ENCODE data around the gene ARHGAP6.

ARHGAP6 gene

GRCh38 chrX:11351375-11352295 lies 314.1 kb downstream of the ARHGAP6 start:
- DNase-seq, result peak in 1 of 3 donors; percentile 31
- no peaks in the 10 kb centered on the region for H3K36me3 ChIP-seq (ENCODE audit: control insufficient read depth in 4 of 4, insufficient read depth in 4 of 4, low read length in 3 of 4)
- ChIA-PET POLR2A (no interaction called here), CTCF (no interaction called here)
- WGBS (ENCODE audit: insufficient coverage), result 74% methylated on average over 4 of the region's 11 CpGs
- no peaks in the 10 kb centered on the region for H3K27me3 ChIP-seq (replicated peaks in 2 of 5; ENCODE audit: control insufficient read depth in 4 of 5, insufficient read depth in 5 of 5, low read length in 4 of 5)
- no peak overlapping the region for H3K4me3 ChIP-seq (ENCODE audit: control insufficient read depth in 1 of 7, extremely low read depth in 1 of 7, insufficient read depth in 4 of 7, low read depth in 2 of 7, low read length in 6 of 7)
- no peaks in the 10 kb centered on the region for H3K9me3 ChIP-seq (ENCODE audit: control extremely low read depth in 1 of 5, control insufficient read depth in 4 of 5, insufficient read depth in 2 of 5, low read depth in 1 of 5, low read length in 4 of 5)
- peak overlapping the region in 1 of 2 experiments; percentile 3 for H3K27ac ChIP-seq (ENCODE audit: insufficient read depth in 1 of 2, low read depth in 1 of 2, low read length in 2 of 2, poor library complexity in 1 of 2, severe bottlenecking in 2 of 2)
- H3K4me1 ChIP-seq (ENCODE audit: control extremely low read depth in 1 of 4, control insufficient read depth in 4 of 4, insufficient read depth in 4 of 4, low read length in 3 of 4), result peaks cover 0 to 4% (median 1%) of the 10 kb centered on the region in 4 experiments

GRCh38 chrX:11349661-11350337 lies 315.9 kb downstream of the ARHGAP6 start:
- Histone ChIP-seq H3K36me3 (ENCODE audit: control insufficient read depth in 4 of 4, insufficient read depth in 4 of 4, low read length in 3 of 4) (no peaks in the 10 kb centered on the region), H3K4me3 (ENCODE audit: control insufficient read depth in 1 of 7, extremely low read depth in 1 of 7, insufficient read depth in 4 of 7, low read depth in 2 of 7, low read length in 6 of 7) (no peak overlapping the region), H3K4me1 (ENCODE audit: control extremely low read depth in 1 of 4, control insufficient read depth in 4 of 4, insufficient read depth in 4 of 4, low read length in 3 of 4) (peaks cover 0 to 4% (median 1%) of the 10 kb centered on the region in 4 experiments), H3K9me3 (ENCODE audit: control extremely low read depth in 1 of 5, control insufficient read depth in 4 of 5, insufficient read depth in 2 of 5, low read depth in 1 of 5, low read length in 4 of 5) (no peaks in the 10 kb centered on the region), H3K27me3 (replicated peaks in 2 of 5; ENCODE audit: control insufficient read depth in 4 of 5, insufficient read depth in 5 of 5, low read length in 4 of 5) (no peaks in the 10 kb centered on the region), H3K27ac (ENCODE audit: insufficient read depth in 1 of 2, low read depth in 1 of 2, low read length in 2 of 2, poor library complexity in 1 of 2, severe bottlenecking in 2 of 2) (peak overlapping the region in 1 of 2 experiments; percentile 40)
- CTCF ChIA-PET, result no interaction called here
- WGBS (ENCODE audit: insufficient coverage), result no CpG with 5 or more reads among the region's 2 CpGs
- DNase-seq, result no peak
- POLR2A ChIA-PET, result no interaction called here

GRCh38 chrX:11349020-11349419 lies 316.7 kb downstream of the ARHGAP6 start:
- no CpG with 5 or more reads among the region's 1 CpG for WGBS (ENCODE audit: insufficient coverage)
- H3K4me3 ChIP-seq (ENCODE audit: control insufficient read depth in 1 of 7, extremely low read depth in 1 of 7, insufficient read depth in 4 of 7, low read depth in 2 of 7, low read length in 6 of 7), result no peak overlapping the region
- ChIA-PET POLR2A (no interaction called here), CTCF (no interaction called here)
- H3K36me3 ChIP-seq (ENCODE audit: control insufficient read depth in 4 of 4, insufficient read depth in 4 of 4, low read length in 3 of 4), result no peaks in the 10 kb centered on the region
- H3K4me1 ChIP-seq (ENCODE audit: control extremely low read depth in 1 of 4, control insufficient read depth in 4 of 4, insufficient read depth in 4 of 4, low read length in 3 of 4), result peaks cover 0 to 4% (median 1%) of the 10 kb centered on the region in 4 experiments
- no peaks in the 10 kb centered on the region for H3K9me3 ChIP-seq (ENCODE audit: control extremely low read depth in 1 of 5, control insufficient read depth in 4 of 5, insufficient read depth in 2 of 5, low read depth in 1 of 5, low read length in 4 of 5)
- H3K27ac ChIP-seq (ENCODE audit: insufficient read depth in 1 of 2, low read depth in 1 of 2, low read length in 2 of 2, poor library complexity in 1 of 2, severe bottlenecking in 2 of 2), result no peak overlapping the region
- H3K27me3 ChIP-seq (replicated peaks in 2 of 5; ENCODE audit: control insufficient read depth in 4 of 5, insufficient read depth in 5 of 5, low read length in 4 of 5), result no peaks in the 10 kb centered on the region
- DNase-seq, result no peak

- no CpG with 5 or more reads among the region's 3 CpGs for WGBS (ENCODE audit: insufficient coverage)
- DNase-seq, result no peak
- H3K4me3 ChIP-seq (ENCODE audit: control insufficient read depth in 1 of 7, extremely low read depth in 1 of 7, insufficient read depth in 4 of 7, low read depth in 2 of 7, low read length in 6 of 7), result no peak overlapping the region
- POLR2A ChIA-PET, result no interaction called here
- H3K27ac ChIP-seq (ENCODE audit: insufficient read depth in 1 of 2, low read depth in 1 of 2, low read length in 2 of 2, poor library complexity in 1 of 2, severe bottlenecking in 2 of 2), result no peak overlapping the region
- CTCF ChIA-PET, result no interaction called here
- H3K36me3 ChIP-seq (ENCODE audit: control insufficient read depth in 4 of 4, insufficient read depth in 4 of 4, low read length in 3 of 4), result no peaks in the 10 kb centered on the region
- H3K9me3 ChIP-seq (ENCODE audit: control extremely low read depth in 1 of 5, control insufficient read depth in 4 of 5, insufficient read depth in 2 of 5, low read depth in 1 of 5, low read length in 4 of 5), result no peaks in the 10 kb centered on the region
- H3K4me1 ChIP-seq (ENCODE audit: control extremely low read depth in 1 of 4, control insufficient read depth in 4 of 4, insufficient read depth in 4 of 4, low read length in 3 of 4), result peaks cover 0 to 8% (median 3%) of the 10 kb centered on the region in 4 experiments
- H3K27me3 ChIP-seq (replicated peaks in 2 of 5; ENCODE audit: control insufficient read depth in 4 of 5, insufficient read depth in 5 of 5, low read length in 4 of 5), result no peaks in the 10 kb centered on the region
Observed at GRCh38 chrX:11347300-11347699, 318.4 kb downstream of the ARHGAP6 start.

- no peaks in the 10 kb centered on the region for H3K27me3 ChIP-seq (replicated peaks in 2 of 5; ENCODE audit: control insufficient read depth in 4 of 5, insufficient read depth in 5 of 5, low read length in 4 of 5)
- no peak for DNase-seq
- no peak overlapping the region for H3K4me3 ChIP-seq (ENCODE audit: control insufficient read depth in 1 of 7, extremely low read depth in 1 of 7, insufficient read depth in 4 of 7, low read depth in 2 of 7, low read length in 6 of 7)
- no peaks in the 10 kb centered on the region for H3K36me3 ChIP-seq (ENCODE audit: control insufficient read depth in 4 of 4, insufficient read depth in 4 of 4, low read length in 3 of 4)
- POLR2A ChIA-PET, result no interaction called here
- H3K9me3 ChIP-seq (ENCODE audit: control extremely low read depth in 1 of 5, control insufficient read depth in 4 of 5, insufficient read depth in 2 of 5, low read depth in 1 of 5, low read length in 4 of 5), result no peaks in the 10 kb centered on the region
- 80% methylated on average over 1 of the region's 2 CpGs for WGBS (ENCODE audit: insufficient coverage)
- H3K27ac ChIP-seq (ENCODE audit: insufficient read depth in 1 of 2, low read depth in 1 of 2, low read length in 2 of 2, poor library complexity in 1 of 2, severe bottlenecking in 2 of 2), result no peak overlapping the region
- peaks cover 0 to 11% (median 7%) of the 10 kb centered on the region in 4 experiments for H3K4me1 ChIP-seq (ENCODE audit: control extremely low read depth in 1 of 4, control insufficient read depth in 4 of 4, insufficient read depth in 4 of 4, low read length in 3 of 4)
- CTCF ChIA-PET, result no interaction called here
Observed at GRCh38 chrX:11346121-11346682, 319.5 kb downstream of the ARHGAP6 start.

- H3K27ac ChIP-seq (ENCODE audit: insufficient read depth in 1 of 2, low read depth in 1 of 2, low read length in 2 of 2, poor library complexity in 1 of 2, severe bottlenecking in 2 of 2), result peak overlapping the region in 1 of 2 experiments; percentile 90
- no peaks in the 10 kb centered on the region for H3K9me3 ChIP-seq (ENCODE audit: control extremely low read depth in 1 of 5, control insufficient read depth in 4 of 5, insufficient read depth in 2 of 5, low read depth in 1 of 5, low read length in 4 of 5)
- ChIA-PET POLR2A (no interaction called here), CTCF (interaction anchor here (2.2 kb wide), 1 partner anchor 39 kb away, joined by 5 read pairs; no protein-coding TSS in a partner anchor)
- no peak overlapping the region for H3K4me3 ChIP-seq (ENCODE audit: control insufficient read depth in 1 of 7, extremely low read depth in 1 of 7, insufficient read depth in 4 of 7, low read depth in 2 of 7, low read length in 6 of 7)
- no peaks in the 10 kb centered on the region for H3K36me3 ChIP-seq (ENCODE audit: control insufficient read depth in 4 of 4, insufficient read depth in 4 of 4, low read length in 3 of 4)
- H3K27me3 ChIP-seq (replicated peaks in 2 of 5; ENCODE audit: control insufficient read depth in 4 of 5, insufficient read depth in 5 of 5, low read length in 4 of 5), result no peaks in the 10 kb centered on the region
- no peak for DNase-seq
- H3K4me1 ChIP-seq (ENCODE audit: control extremely low read depth in 1 of 4, control insufficient read depth in 4 of 4, insufficient read depth in 4 of 4, low read length in 3 of 4), result peaks cover 2 to 13% (median 5%) of the 10 kb centered on the region in 4 experiments
Observed at GRCh38 chrX:11342673-11343072, 323.0 kb downstream of the ARHGAP6 start.
